GM18907 (cell line): ENCODE measurements around the gene CBLC.

ENCODE experiments used
- ATAC-seq: cut with Tn5 transposase; IDR thresholded peaks from one replicate; pipeline ENCODE4 v1.9.1; 2021; ENCODE audit warnings: mild to moderate bottlenecking, moderate library complexity; ENCODE audit not compliant: unreplicated experiment

CBLC gene

DNA sequence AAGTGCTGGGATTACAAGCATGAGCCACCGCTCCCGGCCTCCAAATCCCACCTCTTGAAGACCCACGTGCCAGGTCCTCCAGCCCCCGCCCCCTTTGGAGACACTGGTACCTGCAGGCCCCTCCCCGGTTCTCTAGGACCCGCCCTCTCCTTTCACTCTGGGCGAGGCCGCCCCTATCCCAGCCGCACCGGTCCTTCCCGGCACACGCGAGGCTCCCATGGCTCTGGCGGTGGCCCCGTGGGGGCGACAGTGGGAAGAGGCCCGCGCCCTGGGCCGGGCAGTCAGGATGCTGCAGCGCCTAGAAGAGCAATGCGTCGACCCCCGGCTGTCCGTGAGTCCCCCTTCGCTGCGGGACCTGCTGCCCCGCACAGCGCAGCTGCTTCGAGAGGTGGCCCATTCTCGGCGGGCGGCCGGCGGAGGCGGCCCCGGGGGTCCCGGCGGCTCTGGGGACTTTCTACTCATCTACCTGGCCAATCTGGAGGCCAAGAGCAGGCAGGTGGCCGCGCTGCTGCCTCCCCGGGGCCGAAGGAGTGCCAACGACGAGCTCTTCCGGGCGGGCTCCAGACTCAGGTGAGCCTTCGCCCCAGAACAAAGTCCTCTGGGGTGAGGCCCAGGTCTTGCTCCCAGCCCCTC is at the start of gene CBLC:
Gene CBLC (plus strand): TSS at position 176 of the 633 bp plus-strand sequence. CDS start 42 bp downstream, at position 218.
- no peak for ATAC-seq

- ATAC-seq: no peak
Measured at GRCh38 chr19:44728178-44728577, 49.5 kb upstream of the CBLC start.

DNA sequence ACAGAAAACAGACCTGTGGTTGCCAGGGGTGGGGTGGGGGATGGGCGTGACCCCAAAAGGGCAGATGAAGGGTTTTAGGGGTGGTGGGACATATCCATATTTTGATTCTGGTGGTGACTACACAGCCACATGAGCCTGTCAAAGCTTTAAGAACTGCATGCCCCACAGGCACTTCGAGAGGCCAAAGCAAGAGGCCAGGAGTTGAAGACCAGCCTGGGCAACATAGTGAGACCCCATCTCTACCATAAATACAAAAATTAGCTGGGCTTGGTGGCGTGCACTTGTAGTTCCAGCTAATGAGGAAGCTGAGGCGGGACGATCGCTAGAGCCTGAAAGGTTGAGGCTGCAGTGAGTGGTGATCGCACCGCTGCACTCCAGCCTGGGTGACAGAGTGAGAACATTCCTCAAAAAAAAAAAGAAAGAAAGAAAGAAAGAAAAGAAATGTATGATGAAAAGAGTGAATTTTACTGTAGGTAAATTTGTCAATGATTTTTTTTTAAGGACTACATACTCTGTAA is 48.1 kb upstream of the CBLC start:
- no peak for ATAC-seq

DNA sequence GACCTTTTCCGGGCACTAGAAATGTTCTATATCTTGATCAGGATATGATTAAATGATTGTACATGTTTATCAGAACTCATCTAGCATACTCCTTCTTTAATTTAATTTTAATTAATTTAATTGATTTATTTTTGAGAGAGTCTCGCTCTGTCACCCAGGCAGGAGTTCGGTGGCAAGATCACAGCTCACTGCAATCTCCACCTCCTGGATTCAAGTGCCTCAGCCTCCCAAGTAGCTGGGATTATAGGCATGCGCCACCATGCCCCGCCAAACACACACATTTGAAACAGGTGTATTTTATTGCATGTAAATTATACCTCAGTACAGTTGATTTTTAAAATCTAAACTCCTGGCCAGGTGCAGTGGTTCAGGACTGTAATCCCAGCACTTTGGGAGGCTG is 46.6 kb upstream of the CBLC start:
- no peak for ATAC-seq

- ATAC-seq: no peak
Measured at GRCh38 chr19:44731622-44732021, 46.1 kb upstream of the CBLC start.

DNA sequence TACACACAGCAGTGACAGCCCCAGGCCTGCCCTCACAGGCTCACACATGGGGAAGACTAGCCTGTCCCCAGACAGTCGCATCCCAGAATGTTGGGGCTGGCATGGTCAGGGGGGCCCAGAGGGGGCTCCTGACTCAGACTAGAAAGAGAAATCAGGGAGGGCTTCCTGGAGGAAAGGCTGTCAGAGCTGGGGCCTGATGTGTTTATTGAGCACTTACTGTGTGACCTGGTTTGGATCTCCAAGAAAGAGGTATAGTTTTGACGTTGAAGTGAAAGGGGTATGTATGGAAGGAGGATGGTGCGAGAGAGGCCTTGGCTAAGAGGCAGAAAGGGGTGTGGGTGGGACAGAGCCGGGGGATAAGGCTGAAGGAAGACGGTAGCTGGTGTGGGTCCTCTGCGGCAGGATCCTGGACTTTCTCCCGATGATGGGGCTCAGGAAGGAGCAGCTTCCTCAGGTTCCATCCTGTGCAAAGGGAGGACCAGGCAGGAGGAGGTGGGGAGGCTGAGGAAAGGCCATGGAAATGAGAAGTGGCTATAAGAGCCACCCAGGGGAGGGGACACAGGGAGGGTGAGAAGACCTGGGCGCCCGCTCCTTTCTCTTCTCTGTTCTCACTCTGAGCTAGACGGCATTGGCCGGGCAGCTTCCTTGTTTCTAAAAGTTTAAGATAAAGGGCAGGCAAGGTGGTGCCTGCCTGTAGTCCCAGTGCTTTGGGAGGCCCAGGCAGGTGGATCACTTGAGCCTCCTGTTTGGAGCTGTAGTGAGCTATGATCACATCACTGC is 45.3 kb upstream of the CBLC start:
- no peak for ATAC-seq

- no peak for ATAC-seq
Measured at GRCh38 chr19:44734357-44734756, 43.3 kb upstream of the CBLC start.

- ATAC-seq: no peak
Measured at GRCh38 chr19:44735011-44735410, 42.7 kb upstream of the CBLC start.

DNA sequence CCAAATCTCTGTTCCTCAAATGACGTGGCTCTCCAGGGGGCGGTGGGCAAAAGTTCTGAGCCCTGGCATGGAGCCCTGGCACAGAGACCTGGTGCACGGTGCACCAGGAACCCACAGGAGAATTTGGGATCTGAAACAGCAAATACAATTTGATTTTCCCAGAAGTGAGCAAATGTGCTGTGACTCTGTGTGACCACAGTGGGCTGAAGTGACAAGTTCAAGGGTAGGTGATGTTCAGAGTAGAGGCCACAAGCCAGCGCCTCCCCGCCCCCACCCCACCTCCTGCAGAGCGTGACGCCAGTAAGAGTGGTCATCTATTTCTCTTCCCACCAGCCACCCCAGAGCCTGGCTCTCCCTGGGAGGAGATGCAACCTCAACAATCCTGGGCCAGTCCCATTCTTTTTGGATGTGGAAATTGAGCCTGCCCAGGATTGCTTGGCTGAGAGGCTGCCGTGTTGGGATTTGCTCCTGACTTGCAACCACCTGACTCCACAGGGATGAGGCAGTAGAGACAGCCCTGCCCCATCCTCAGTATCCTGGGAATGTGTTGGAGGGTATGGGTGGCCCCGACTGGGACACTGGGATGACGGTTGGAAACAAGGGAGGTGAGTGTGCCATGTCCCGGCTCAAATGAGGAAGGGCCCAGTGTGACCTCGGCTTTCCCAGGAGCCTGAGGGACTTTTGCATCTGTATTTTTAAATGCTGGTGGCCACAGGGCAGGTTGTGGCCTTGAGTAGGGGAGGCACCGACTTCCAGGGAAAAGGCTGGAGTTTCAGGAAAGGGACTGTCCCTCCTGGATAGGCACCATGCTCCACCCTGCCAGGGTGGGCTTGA is 40.2 kb upstream of the CBLC start:
- no peak for ATAC-seq

GRCh38 chr19:44738136-44738535 is 39.6 kb upstream of the CBLC start:
- ATAC-seq: no peak

- ATAC-seq: no peak
Measured at GRCh38 chr19:44738603-44739558, 38.8 kb upstream of the CBLC start.

GRCh38 chr19:44740351-44740824 is 37.3 kb upstream of the CBLC start:
- no peak for ATAC-seq

GRCh38 chr19:44741258-44741731 is 36.4 kb upstream of the CBLC start:
- ATAC-seq: no peak

DNA sequence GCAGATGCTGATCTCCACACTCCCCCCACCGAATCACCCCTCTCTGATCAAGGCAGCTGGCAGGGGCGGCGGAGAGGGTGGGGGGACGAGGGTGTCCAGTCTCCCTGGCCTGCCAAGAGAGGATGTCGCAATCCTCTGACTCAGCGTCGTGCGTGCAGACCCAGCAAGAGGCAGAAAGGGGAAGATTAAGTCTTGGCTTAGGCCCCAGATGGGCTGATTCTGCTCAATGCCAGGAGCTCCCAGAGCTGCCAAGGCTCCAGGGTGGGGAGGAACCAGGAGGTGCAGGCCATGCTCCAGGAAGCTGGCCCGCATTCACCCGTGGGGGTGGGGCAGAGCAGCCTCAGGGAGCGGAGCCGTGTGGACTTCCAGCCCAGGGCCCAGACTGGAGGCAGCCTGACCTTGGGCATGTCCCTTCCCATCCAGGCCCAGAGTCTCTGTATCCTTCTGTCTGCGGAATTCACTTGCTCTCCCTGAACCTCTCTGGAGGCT is 35.8 kb upstream of the CBLC start:
- no peak for ATAC-seq

DNA sequence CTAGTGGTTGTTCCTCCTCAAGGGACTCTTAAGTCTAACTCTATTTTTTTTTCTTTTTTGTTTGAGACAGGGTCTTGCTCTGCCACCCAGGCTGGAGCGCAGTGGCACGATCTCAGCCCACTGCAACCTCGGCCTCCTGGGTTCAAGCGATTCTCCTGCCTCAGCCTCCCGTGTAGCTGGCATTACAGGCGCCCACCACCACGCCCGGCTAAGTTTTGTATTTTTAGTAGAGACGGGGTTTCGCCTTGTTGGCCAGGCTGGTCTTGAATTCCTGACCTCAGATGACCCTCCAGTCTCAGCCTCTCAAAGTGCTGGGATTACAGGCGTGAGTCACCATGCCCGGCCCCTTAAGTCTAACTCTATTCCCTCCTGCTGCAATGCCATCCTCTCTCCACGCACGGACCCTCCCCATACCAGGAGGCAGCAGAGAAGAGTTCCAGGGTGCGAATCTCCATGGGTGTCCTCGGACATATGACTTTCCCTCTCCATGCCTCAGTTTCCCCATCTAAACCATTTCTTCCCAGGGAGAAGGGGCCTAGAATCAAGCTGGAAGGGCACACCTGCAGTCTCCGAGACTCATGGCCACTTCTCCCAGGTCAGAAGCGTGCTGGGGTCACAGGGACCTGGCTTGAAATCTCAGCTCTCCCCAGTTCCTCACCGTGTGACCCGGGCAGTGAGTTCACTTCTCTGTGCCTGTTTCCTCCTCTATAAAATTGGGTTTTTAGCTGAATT is 35.2 kb upstream of the CBLC start:
- no peak for ATAC-seq

DNA sequence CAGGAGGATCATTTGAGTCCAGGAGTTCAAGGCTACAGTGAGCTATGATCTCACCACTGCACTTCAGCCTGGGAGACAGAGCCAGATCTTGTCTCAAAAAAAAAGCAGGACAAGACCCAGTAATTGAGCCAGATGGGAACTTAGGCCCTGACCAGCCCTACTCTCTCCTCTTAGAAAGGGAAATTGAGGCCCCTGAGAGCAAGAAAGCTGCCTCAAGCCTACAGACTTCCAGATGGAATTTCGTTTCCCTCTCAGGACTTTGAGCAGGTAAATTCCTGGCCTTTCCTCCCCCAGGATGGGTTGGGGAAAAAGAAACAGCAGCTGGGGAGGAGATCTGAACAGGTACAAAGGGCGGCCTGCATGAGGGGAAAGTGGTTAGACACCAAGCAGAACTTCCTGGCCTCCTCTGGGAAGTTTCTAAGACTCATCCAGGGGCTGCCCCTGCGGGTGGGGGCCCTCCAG is 32.8 kb upstream of the CBLC start:
- no peak for ATAC-seq

- no peak for ATAC-seq
Measured at GRCh38 chr19:44745341-44745831, 32.3 kb upstream of the CBLC start.

GRCh38 chr19:44745887-44746600 is 31.6 kb upstream of the CBLC start:
- ATAC-seq: no peak
